Cardiac fibroblast (primary cell): ENCODE measurements around the gene AXIN2.
A peak's percentile ranks its signal among the peaks of the same experiment; 100 is the strongest.

Source experiments
- DNase-seq, 2 donors: peaks; one replicate each; pipeline versions ENCODE4 v3.0.0 to v3.0.0-alpha.2; 2010; ENCODE audit warnings: low read depth in 2 of 2
- H3K4me3 ChIP-seq, 2 donors: replicated peaks in 1 of 2; 1 replicate in 1 of 2; 2 replicates in 1 of 2; pipeline ENCODE4 v1.5.1; 2011; ENCODE audit warnings: low read depth in 2 of 2, low read length in 2 of 2, mild to moderate bottlenecking in 2 of 2, moderate library complexity in 1 of 2
- TF ChIP-seq, protein P1 (sequence below): IDR thresholded peaks from one replicate; pipeline ENCODE4 v1.5.1; 2011; ENCODE audit warnings: low read depth, mild to moderate bottlenecking, low read length, inconsistent platforms

AXIN2 gene

DNA sequence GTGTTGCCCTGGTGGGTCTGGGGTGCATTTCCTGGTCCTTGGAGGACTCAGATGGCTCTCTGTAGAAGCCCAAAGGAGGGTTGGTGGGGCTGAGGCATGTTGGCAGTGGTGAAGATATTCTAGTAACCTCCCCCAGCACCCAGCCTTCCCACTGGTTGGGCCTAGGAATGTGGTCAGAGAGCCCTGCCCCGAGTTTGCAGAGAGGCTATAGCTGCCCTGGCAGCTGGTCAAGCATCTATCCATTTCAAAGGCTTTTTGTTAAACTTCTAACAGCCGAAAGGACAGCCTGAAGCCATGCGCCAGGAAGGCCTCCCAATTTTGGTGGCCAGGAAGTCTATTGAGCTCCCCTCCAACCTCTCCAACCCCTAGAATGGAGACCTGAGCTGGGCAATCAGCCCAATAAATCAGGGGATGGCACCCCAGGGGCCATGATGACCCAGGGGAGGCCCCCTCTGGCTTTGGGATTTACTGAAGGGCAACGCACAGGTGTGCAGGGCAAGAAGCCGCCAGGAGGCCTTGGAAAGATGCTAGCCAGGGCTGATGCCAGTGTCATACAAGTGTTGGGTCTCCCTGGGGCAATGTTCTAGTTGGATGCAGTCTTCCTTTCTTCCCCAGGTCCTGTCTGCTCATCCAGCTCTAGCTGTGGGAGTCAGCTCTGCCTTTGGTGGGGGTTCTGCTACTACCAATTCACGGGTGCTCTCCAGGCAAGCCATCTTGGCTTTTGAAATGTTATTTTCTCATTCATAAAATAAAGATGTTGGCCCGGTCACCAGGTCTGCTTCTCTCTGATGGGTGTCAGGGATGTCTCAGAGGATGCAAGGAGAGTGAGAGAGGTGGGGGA is 30.9 kb upstream of the AXIN2 start:
- DNase-seq = no peak
- TF ChIP-seq, protein P1, sequence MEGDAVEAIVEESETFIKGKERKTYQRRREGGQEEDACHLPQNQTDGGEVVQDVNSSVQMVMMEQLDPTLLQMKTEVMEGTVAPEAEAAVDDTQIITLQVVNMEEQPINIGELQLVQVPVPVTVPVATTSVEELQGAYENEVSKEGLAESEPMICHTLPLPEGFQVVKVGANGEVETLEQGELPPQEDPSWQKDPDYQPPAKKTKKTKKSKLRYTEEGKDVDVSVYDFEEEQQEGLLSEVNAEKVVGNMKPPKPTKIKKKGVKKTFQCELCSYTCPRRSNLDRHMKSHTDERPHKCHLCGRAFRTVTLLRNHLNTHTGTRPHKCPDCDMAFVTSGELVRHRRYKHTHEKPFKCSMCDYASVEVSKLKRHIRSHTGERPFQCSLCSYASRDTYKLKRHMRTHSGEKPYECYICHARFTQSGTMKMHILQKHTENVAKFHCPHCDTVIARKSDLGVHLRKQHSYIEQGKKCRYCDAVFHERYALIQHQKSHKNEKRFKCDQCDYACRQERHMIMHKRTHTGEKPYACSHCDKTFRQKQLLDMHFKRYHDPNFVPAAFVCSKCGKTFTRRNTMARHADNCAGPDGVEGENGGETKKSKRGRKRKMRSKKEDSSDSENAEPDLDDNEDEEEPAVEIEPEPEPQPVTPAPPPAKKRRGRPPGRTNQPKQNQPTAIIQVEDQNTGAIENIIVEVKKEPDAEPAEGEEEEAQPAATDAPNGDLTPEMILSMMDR = no peak
- no peak overlapping the region for H3K4me3 ChIP-seq

GRCh38 chr17:65589321-65589720 is 27.9 kb upstream of the AXIN2 start:
- peak in 1 of 2 donors; percentile 22 for DNase-seq
- TF ChIP-seq, protein P1 = no peak
- H3K4me3 ChIP-seq = no peak overlapping the region

DNA sequence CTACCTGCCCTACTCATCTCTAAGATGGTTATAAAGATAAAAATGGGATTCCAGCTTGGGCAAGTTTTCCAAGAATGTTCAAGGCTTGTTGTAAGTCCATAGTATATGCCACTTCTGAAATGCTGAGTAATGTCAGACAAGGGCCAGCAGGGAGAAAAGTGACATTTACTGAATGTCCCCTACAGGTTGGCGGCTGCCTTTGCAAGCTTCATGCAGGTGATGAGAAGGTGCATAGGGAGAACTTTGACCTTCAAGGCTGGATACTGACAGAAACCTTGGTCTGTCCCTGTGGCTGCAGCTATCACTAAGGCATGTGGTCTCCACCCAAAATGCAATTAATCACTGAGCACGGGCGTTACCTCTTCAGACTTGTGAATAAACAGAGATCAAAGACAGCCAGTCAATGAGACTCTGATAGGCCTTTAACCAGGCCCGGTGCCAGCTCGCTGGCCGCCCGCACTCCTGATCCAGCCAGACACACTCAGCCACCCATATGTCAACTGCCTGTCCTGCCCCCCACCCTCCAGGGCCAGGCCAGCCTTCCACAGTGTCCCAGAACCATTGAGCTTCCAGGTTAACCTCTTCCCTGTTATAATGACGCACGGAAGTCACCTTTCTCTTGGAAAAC is 26.8 kb upstream of the AXIN2 start:
- peak in 1 of 2 donors; percentile 5 for DNase-seq
- TF ChIP-seq, protein P1 = no peak
- no peak overlapping the region for H3K4me3 ChIP-seq

GRCh38 chr17:65587534-65588180 is 26.2 kb upstream of the AXIN2 start:
- H3K4me3 ChIP-seq = no peak overlapping the region
- DNase-seq = peak in 1 of 2 donors; percentile 40
- TF ChIP-seq, protein P1 = no peak

DNA sequence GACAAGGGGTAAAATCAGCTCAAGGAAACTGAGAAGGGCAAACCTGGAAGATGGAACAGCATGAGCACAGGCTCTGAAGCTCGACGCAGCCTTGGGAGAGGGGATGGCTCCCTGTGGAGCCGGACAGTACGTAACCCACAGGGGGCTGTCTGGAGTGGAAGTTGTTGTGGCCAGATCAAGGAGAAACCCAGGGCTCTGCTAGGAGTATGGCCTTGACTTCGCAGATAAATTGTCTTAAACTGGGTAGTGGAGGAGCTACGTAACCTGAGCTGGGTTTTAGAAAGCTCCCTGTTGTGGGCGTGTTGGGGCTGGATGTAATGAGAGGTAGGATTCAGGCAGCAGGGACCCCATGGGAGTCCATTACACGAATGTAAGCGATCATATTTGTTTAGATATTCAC is 25.5 kb upstream of the AXIN2 start:
- DNase-seq = no peak
- TF ChIP-seq, protein P1 = no peak
- H3K4me3 ChIP-seq = no peak overlapping the region

GRCh38 chr17:65584604-65585521 is 23.4 kb upstream of the AXIN2 start:
- TF ChIP-seq, protein P1 = no peak
- DNase-seq = peak in 1 of 2 donors; percentile 24
- no peak overlapping the region for H3K4me3 ChIP-seq
